ENCODE measurements around the gene FAM221A.

The FAM221A gene

DNA sequence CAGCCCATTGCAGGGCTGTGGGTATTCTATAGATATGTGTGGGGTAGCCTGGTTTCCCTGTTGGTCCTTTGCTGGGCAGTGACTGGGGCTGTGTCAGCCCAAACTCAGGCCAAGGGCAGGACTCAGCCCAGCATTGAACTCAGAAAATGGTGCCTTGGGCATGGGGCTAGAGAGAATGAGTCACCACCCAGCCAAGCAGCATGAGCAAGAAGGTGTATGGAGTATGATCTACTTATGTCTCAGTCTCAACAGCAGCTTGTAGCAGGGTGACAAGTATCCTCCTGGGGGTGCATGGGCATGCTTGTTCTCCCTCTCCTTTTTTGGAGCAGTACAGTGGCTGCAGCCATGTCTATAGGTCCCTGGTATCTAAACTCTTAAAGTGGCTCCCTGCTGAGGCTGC lies 62.1 kb downstream of the FAM221A start:
- no peak overlapping the region for H3K9ac ChIP-seq (ENCODE audit: low read length)
- no peaks in the 10 kb centered on the region for H3K36me3 ChIP-seq (ENCODE audit: insufficient read depth, low read length)
- H3K4me3 ChIP-seq (ENCODE audit: low read depth in 1 of 2, low read length in 2 of 2), result no peak overlapping the region
- no peak overlapping the region for H3K27ac ChIP-seq (ENCODE audit: low read depth, low read length)
- no peaks in the 10 kb centered on the region for H3K4me1 ChIP-seq (ENCODE audit: insufficient read depth, low read length)
- H3K27me3 ChIP-seq (ENCODE audit: control insufficient read depth in 1 of 2, insufficient read depth in 2 of 2, low read length in 2 of 2), result no peaks in the 10 kb centered on the region
- H3K9me3 ChIP-seq (ENCODE audit: low read length), result peaks cover 4% of the 10 kb centered on the region

GRCh38 chr7:23743226-23743625 lies 63.2 kb downstream of the FAM221A start:
- Histone ChIP-seq H3K4me1 (ENCODE audit: insufficient read depth, low read length) (no peaks in the 10 kb centered on the region), H3K9ac (ENCODE audit: low read length) (no peak overlapping the region), H3K4me3 (ENCODE audit: low read depth in 1 of 2, low read length in 2 of 2) (no peak overlapping the region), H3K36me3 (ENCODE audit: insufficient read depth, low read length) (no peaks in the 10 kb centered on the region), H3K9me3 (ENCODE audit: low read length) (peaks cover 4% of the 10 kb centered on the region), H3K27me3 (ENCODE audit: control insufficient read depth in 1 of 2, insufficient read depth in 2 of 2, low read length in 2 of 2) (no peaks in the 10 kb centered on the region), H3K27ac (ENCODE audit: low read depth, low read length) (no peak overlapping the region)

DNA sequence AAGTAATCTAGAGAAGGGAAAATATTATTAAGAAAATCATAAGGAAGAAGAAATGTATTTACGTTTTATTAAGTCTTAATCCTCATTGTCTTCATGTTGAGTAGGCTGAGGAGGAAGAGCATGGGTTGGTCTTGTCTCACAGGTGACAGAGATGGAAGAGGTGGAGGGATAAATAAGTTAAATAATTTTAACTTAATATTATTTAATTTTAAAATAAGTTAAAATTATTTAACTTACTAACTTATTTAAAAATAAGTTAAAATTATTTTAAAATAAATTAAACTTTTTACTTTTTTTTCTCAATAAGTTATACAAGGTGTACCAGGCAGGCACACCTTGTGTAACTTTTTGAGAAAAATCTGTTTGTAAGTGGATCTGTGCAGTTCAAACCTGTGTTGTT lies 66.6 kb downstream of the FAM221A start:
- Histone ChIP-seq H3K27me3 (ENCODE audit: control insufficient read depth in 1 of 2, insufficient read depth in 2 of 2, low read length in 2 of 2) (no peaks in the 10 kb centered on the region), H3K9me3 (ENCODE audit: low read length) (peaks cover 4% of the 10 kb centered on the region), H3K4me3 (ENCODE audit: low read depth in 1 of 2, low read length in 2 of 2) (no peak overlapping the region), H3K36me3 (ENCODE audit: insufficient read depth, low read length) (no peaks in the 10 kb centered on the region), H3K9ac (ENCODE audit: low read length) (no peak overlapping the region), H3K27ac (ENCODE audit: low read depth, low read length) (no peak overlapping the region), H3K4me1 (ENCODE audit: insufficient read depth, low read length) (no peaks in the 10 kb centered on the region)

DNA sequence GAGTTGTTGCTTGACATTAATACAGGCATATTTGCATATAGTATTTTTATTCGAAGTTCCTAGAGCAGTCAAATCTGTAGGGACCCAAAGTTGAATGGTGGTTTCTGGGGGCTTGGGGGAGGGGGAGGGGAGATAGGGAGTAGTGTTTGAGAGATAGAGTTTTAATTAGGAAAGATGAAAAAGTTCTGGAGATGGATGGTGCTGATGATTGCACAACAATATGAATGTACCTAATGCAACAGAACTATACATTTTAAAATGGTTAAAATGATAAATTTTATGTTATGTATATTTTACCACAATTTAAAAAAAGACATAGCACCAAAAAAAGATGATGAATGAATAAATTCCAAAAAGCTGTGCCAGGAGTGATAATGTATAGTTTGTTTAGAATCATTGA lies 71.9 kb downstream of the FAM221A start:
- Histone ChIP-seq H3K4me3 (ENCODE audit: low read depth in 1 of 2, low read length in 2 of 2) (no peak overlapping the region), H3K4me1 (ENCODE audit: insufficient read depth, low read length) (no peaks in the 10 kb centered on the region), H3K27ac (ENCODE audit: low read depth, low read length) (no peak overlapping the region), H3K36me3 (ENCODE audit: insufficient read depth, low read length) (no peaks in the 10 kb centered on the region), H3K9ac (ENCODE audit: low read length) (no peak overlapping the region), H3K9me3 (ENCODE audit: low read length) (no peaks in the 10 kb centered on the region), H3K27me3 (ENCODE audit: control insufficient read depth in 1 of 2, insufficient read depth in 2 of 2, low read length in 2 of 2) (no peaks in the 10 kb centered on the region)

All from muscle layer of colon (tissue), 2 donors.